Kidney (tissue), 14 donors: ENCODE data around the gene GLRA3. TPM values are rescaled to one million over a fixed set of nuclear protein-coding genes. Genes with fewer than 3 reads are reported as not detected.

Experiments used
- DNase-seq, 5 donors: peaks; one replicate each; pipeline ENCODE4 v3.0.0-alpha.2; 2013 to 2020
- FAIRE-seq: peaks from 2 replicates; lab custom pipeline; 2012; peaks lifted over from hg19 to GRCh38; lab: Jason Lieb, UNC
- H3K27ac ChIP-seq, 2 donors: one replicate each; pipeline ENCODE4 v1.7.0; 2013; ENCODE audit warnings: low read depth in 2 of 2, low read length in 2 of 2, inconsistent platforms in 1 of 2
- H3K27me3 ChIP-seq: one replicate; pipeline ENCODE4 v1.7.1; 2013; ENCODE audit warnings: low read length, inconsistent platforms; ENCODE audit not compliant: control insufficient read depth, insufficient read depth
- H3K36me3 ChIP-seq, 3 donors: one replicate each; pipeline versions ENCODE4 v1.7.0 to v1.7.1; 2013; ENCODE audit warnings: low read length in 3 of 3, control low read depth in 1 of 3, inconsistent platforms in 1 of 3; ENCODE audit not compliant: insufficient read depth in 3 of 3, control insufficient read depth in 2 of 3
- H3K4me1 ChIP-seq, 3 donors: one replicate each; pipeline versions ENCODE4 v1.7.0 to v1.7.1; 2013; ENCODE audit warnings: low read length in 3 of 3, inconsistent platforms in 1 of 3, low read depth in 1 of 3; ENCODE audit not compliant: control insufficient read depth in 2 of 3, insufficient read depth in 2 of 3
- H3K4me3 ChIP-seq, 3 donors: one replicate each; pipeline versions ENCODE4 v1.7.0 to v1.8.1; 2013; ENCODE audit warnings: low read length in 3 of 3, control low read depth in 1 of 3, inconsistent platforms in 1 of 3
- H3K9ac ChIP-seq, 3 donors: one replicate each; pipeline versions ENCODE4 v1.7.0 to v1.7.1; 2013; ENCODE audit warnings: low read length in 3 of 3, control low read depth in 1 of 3, inconsistent platforms in 1 of 3
- H3K9me3 ChIP-seq, 3 donors: one replicate each; pipeline versions ENCODE4 v1.7.0 to v1.7.1; 2013; ENCODE audit warnings: low read length in 3 of 3, control low read depth in 1 of 3, inconsistent platforms in 1 of 3; ENCODE audit not compliant: control insufficient read depth in 2 of 3, insufficient read depth in 1 of 3
- intact Hi-C: fragments of 100-400 bp; cut with DNase I; formaldehyde crosslinking; loops from one replicate; pipeline ENCODE4 v1.11.1; 2022
- polyA plus RNA-seq: library from polyadenylated mRNA; stranded (reverse); fragments of 350-450 nt; fragmentation: Illumina TruSeq; extraction: RNeasy Lipid Tissue Mini Kit (QIAGEN cat#74804); gene quantifications from one replicate; pipeline ENCODE4 v1.2.3, GENCODE V29; 2014; ENCODE audit warnings: low read depth, low replicate concordance; ENCODE audit not compliant: insufficient read depth
- total RNA-seq: library from RNA; stranded (reverse); fragmentation: NEBNext Ultra II Directional; extraction: Animal tissue kit (Norgen Biotek cat#: 25700); gene quantifications from one replicate; pipeline ENCODE4 v1.2.1, GENCODE V29; 2021
- TF ChIP-seq, protein P1 (sequence below): IDR thresholded peaks from 3 replicates; pipeline ENCODE4 v1.5.1; 2012; ENCODE audit warnings: mild to moderate bottlenecking, moderate library complexity, borderline replicate concordance; ENCODE audit not compliant: insufficient read depth; ENCODE audit errors: extremely low read depth
- donor health status: control.
- donor health status: control.
- donor health status: control.
- donor health status: control.
- donor health status: control.
- donor health status: DM: yes; HTN: yes; CAD: no.
- donor health status: Normal renal cell carcinoma (clear cell type).

Gene GLRA3
- total and polyA plus RNA-seq, 2 donors from 2014 or later, result 0.13 TPM; not detected in 1

GRCh38 chr4:174593701-174594100 lies 235.3 kb downstream of the GLRA3 start:
- TF ChIP-seq, protein P1, sequence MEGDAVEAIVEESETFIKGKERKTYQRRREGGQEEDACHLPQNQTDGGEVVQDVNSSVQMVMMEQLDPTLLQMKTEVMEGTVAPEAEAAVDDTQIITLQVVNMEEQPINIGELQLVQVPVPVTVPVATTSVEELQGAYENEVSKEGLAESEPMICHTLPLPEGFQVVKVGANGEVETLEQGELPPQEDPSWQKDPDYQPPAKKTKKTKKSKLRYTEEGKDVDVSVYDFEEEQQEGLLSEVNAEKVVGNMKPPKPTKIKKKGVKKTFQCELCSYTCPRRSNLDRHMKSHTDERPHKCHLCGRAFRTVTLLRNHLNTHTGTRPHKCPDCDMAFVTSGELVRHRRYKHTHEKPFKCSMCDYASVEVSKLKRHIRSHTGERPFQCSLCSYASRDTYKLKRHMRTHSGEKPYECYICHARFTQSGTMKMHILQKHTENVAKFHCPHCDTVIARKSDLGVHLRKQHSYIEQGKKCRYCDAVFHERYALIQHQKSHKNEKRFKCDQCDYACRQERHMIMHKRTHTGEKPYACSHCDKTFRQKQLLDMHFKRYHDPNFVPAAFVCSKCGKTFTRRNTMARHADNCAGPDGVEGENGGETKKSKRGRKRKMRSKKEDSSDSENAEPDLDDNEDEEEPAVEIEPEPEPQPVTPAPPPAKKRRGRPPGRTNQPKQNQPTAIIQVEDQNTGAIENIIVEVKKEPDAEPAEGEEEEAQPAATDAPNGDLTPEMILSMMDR, result no peak
- H3K27me3 ChIP-seq, result no peaks in the 10 kb centered on the region
- DNase-seq, result no peak
- no peak overlapping the region for H3K9ac ChIP-seq
- H3K27ac ChIP-seq, result no peak overlapping the region
- no peak for FAIRE-seq
- H3K4me3 ChIP-seq, result no peak overlapping the region
- H3K9me3 ChIP-seq, result no peaks in the 10 kb centered on the region
- intact Hi-C loops, result no loop called here
- no peaks in the 10 kb centered on the region for H3K36me3 ChIP-seq
- H3K4me1 ChIP-seq, result no peaks in the 10 kb centered on the region

DNA sequence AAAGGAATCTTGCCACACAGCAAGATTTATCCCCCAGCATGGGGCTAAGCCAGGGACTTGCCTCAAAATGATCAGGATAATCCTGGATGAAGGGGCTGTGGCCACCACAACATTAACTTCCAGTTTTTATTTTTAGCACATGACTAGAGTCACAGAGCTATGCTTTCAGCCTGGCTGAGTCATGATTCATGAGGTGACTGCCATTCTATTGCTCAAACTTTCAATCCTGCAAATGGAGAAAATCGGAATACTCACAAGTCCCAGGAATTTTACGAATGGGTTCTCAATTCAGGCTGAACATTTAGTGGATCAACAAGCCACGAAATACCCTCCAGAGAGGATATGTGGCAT lies 236.1 kb downstream of the GLRA3 start:
- TF ChIP-seq, protein P1, result no peak
- H3K9me3 ChIP-seq, result no peaks in the 10 kb centered on the region
- H3K27me3 ChIP-seq, result no peaks in the 10 kb centered on the region
- FAIRE-seq (no peak), DNase-seq (no peak)
- no peak overlapping the region for H3K4me3 ChIP-seq
- no peaks in the 10 kb centered on the region for H3K4me1 ChIP-seq
- no peak overlapping the region for H3K9ac ChIP-seq
- H3K36me3 ChIP-seq, result no peaks in the 10 kb centered on the region
- H3K27ac ChIP-seq, result no peak overlapping the region
- intact Hi-C loops, result no loop called here

DNA sequence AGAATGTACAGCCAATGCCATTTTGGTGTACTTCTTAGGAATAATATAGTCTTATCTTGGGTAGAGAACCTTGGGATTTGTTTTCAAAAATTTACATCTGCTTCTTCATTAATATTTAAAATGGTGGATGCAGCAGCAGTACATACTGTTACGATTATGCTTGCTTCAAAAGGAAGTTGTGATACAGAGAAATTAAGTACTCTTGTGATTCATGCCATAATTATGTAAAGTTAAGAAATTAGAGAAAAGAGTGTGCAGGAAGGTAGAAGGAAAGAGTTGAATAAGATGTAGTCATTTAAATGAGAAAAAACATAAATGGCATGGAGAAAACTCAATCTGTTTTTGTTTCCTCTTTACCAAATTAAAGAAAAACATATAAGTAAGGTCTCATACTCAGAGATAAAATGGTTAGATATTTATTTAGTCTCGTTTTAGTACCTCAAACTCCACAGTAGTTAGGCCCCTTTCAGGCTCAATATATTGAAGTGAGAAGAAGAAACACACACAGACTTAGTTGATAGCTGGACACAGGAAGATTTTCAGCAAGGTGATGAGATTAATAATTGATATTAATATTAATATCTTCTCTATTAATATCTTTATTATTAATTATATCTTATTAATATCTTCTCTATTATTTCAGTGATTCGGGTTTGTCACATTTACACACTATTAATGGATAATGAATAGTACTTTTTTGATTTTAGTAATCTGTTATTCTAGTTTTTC lies 236.6 kb downstream of the GLRA3 start:
- Histone ChIP-seq H3K27me3 (no peaks in the 10 kb centered on the region), H3K4me3 (no peak overlapping the region), H3K4me1 (no peaks in the 10 kb centered on the region), H3K9me3 (no peaks in the 10 kb centered on the region), H3K36me3 (no peaks in the 10 kb centered on the region), H3K27ac (no peak overlapping the region), H3K9ac (no peak overlapping the region)
- FAIRE-seq, result no peak
- intact Hi-C loops, result no loop called here
- TF ChIP-seq, protein P1, result no peak
- DNase-seq, result no peak
